Mesenchymal stem cell (in vitro differentiated cells and primary cell): ENCODE measurements around the gene PICK1.

Source experiments
- DNase-seq: peaks from one replicate; pipeline ENCODE4 v3.0.0-alpha.2; 2013
- H2AFZ ChIP-seq: one replicate; pipeline ENCODE4 v1.6.1; 2013; ENCODE audit warnings: low read depth, mild to moderate bottlenecking, control low read depth, inconsistent platforms, low read length, moderate library complexity
- H2AK5ac ChIP-seq: 2 replicates; pipeline ENCODE4 v1.6.1; 2013; ENCODE audit warnings: low read length, moderate library complexity, mild to moderate bottlenecking, inconsistent platforms; ENCODE audit not compliant: severe bottlenecking
- H2BK120ac ChIP-seq: one replicate; pipeline ENCODE4 v1.6.1; 2013; ENCODE audit warnings: low read depth, mild to moderate bottlenecking, inconsistent platforms, low read length, moderate library complexity
- H2BK12ac ChIP-seq, 2 experiments: one replicate each; pipeline ENCODE4 v1.6.1; 2013; ENCODE audit warnings: inconsistent platforms in 2 of 2, low read length in 2 of 2, mild to moderate bottlenecking in 2 of 2, moderate library complexity in 2 of 2, control low read depth in 1 of 2
- H2BK15ac ChIP-seq: one replicate; pipeline ENCODE4 v1.6.1; 2013; ENCODE audit warnings: mild to moderate bottlenecking, low read depth, inconsistent platforms; ENCODE audit not compliant: poor library complexity, severe bottlenecking
- H2BK5ac ChIP-seq: 2 replicates; pipeline ENCODE4 v1.6.1; 2013; ENCODE audit warnings: low read depth, mild to moderate bottlenecking, low read length, control low read depth, inconsistent platforms; ENCODE audit not compliant: poor library complexity, severe bottlenecking
- H3K14ac ChIP-seq, 2 experiments: one replicate each; pipeline ENCODE4 v1.6.1; 2013; ENCODE audit warnings: inconsistent platforms in 2 of 2, low read length in 2 of 2, control low read depth in 1 of 2, mild to moderate bottlenecking in 1 of 2, moderate library complexity in 1 of 2
- H3K18ac ChIP-seq, 2 experiments: one replicate each; pipeline ENCODE4 v1.6.1; 2013; ENCODE audit warnings: inconsistent platforms in 2 of 2, low read length in 2 of 2, control low read depth in 1 of 2, low read depth in 1 of 2, mild to moderate bottlenecking in 1 of 2
- H3K23ac ChIP-seq, 2 experiments: one replicate each; pipeline ENCODE4 v1.6.1; 2013; ENCODE audit warnings: inconsistent platforms in 2 of 2, low read length in 2 of 2, mild to moderate bottlenecking in 2 of 2, moderate library complexity in 2 of 2, control low read depth in 1 of 2
- H3K27ac ChIP-seq: 2 replicates; pipeline ENCODE4 v1.5.1; 2013; ENCODE audit warnings: mild to moderate bottlenecking, moderate library complexity, low read length, control low read depth, inconsistent platforms; ENCODE audit not compliant: poor library complexity, severe bottlenecking
- H3K27me3 ChIP-seq, 2 experiments: 2 replicates each; pipeline versions ENCODE4 v1.6.1 to v1.7.0; 2013; ENCODE audit warnings: low read length in 2 of 2, mild to moderate bottlenecking in 2 of 2, moderate library complexity in 2 of 2, control low read depth in 1 of 2, inconsistent platforms in 1 of 2; ENCODE audit not compliant: control insufficient read depth in 1 of 2, insufficient read depth in 1 of 2
- H3K36me3 ChIP-seq, 2 experiments: 2 replicates each; pipeline versions ENCODE4 v1.6.1 to v1.7.0; 2013; ENCODE audit warnings: low read length in 2 of 2, control low read depth in 1 of 2, inconsistent platforms in 1 of 2, low read depth in 1 of 2, mild to moderate bottlenecking in 1 of 2; ENCODE audit not compliant: insufficient read depth in 2 of 2, control insufficient read depth in 1 of 2
- H3K4ac ChIP-seq, 2 experiments: one replicate each; pipeline ENCODE4 v1.6.1; 2013; ENCODE audit warnings: inconsistent platforms in 2 of 2, low read length in 2 of 2, mild to moderate bottlenecking in 2 of 2, moderate library complexity in 2 of 2, control low read depth in 1 of 2, low read depth in 1 of 2
- H3K4me1 ChIP-seq: 2 replicates; pipeline ENCODE4 v1.6.1; 2013; ENCODE audit warnings: low read depth, low read length, control low read depth; ENCODE audit not compliant: control insufficient read depth, insufficient read depth
- H3K4me2 ChIP-seq: 2 replicates; pipeline ENCODE4 v1.6.1; 2013; ENCODE audit warnings: low read length, mild to moderate bottlenecking, inconsistent platforms; ENCODE audit not compliant: poor library complexity, severe bottlenecking
- H3K4me3 ChIP-seq, 2 experiments: 2 replicates each; pipeline versions ENCODE4 v1.5.1 to v1.7.0; 2013; ENCODE audit warnings: low read length in 2 of 2, mild to moderate bottlenecking in 2 of 2, control low read depth in 1 of 2, low read depth in 1 of 2; ENCODE audit not compliant: insufficient read depth in 1 of 2
- H3K79me1 ChIP-seq: replicated peaks from 2 replicates; pipeline ENCODE4 v1.6.1; 2013; ENCODE audit warnings: mild to moderate bottlenecking, control low read depth, low read length, inconsistent platforms; ENCODE audit not compliant: poor library complexity, severe bottlenecking
- H3K9ac ChIP-seq: 2 replicates; pipeline ENCODE4 v1.7.0; 2013; ENCODE audit warnings: mild to moderate bottlenecking, low read length, moderate library complexity
- H3K9me3 ChIP-seq: 2 replicates; pipeline ENCODE4 v1.7.0; 2013; ENCODE audit warnings: mild to moderate bottlenecking, low read length; ENCODE audit not compliant: control insufficient read depth
- H4K8ac ChIP-seq: one replicate; pipeline ENCODE4 v1.6.1; 2013; ENCODE audit warnings: inconsistent platforms, mild to moderate bottlenecking, low read length, moderate library complexity
- H4K91ac ChIP-seq: one replicate; pipeline ENCODE4 v1.6.1; 2013; ENCODE audit warnings: mild to moderate bottlenecking, low read length, inconsistent platforms
- WGBS: methylation state at CpG from one replicate; pipeline ENCODE4 v1.1.7; 2013; ENCODE audit warnings: mixed read lengths; 5-methylcytosine and 5-hydroxymethylcytosine counted together

Gene PICK1

DNA sequence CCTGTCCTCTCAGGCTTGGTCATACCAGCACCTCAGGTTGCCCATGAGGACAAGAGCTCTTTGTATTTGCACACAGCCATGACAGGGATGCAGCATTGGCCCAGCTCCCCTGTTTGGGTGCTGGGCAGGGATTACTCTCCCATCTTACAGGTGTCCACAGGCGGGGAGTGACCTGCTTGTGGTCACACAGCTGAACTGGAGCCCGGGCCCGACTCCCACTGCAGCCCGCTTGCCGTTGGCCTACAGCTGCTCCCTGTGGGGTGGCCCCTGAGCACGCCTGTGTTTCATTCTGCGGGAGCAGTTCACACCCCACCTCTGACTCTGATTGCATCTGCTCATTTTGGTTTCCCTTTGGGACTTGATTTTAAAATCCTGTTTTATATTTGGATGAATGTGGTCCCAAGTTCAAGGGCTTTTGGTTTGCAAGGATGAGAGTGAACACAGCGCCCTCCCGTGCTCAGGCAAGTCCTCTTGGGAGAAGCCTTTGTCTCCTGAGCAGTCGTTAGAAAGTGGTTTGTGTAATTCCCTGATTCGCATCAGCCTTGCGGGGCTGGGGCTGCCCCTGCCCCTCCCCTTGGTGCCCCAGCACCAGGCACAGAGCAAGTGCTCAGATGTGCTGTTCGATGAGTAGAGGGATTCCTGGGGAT is 9.3 kb downstream of the PICK1 start:
- WGBS: 91% methylated on average over 11 of the region's 13 CpGs
- Histone ChIP-seq H2BK15ac (no peak overlapping the region), H2AK5ac (no peak overlapping the region), H3K23ac (no peak overlapping the region), H4K91ac (no peak overlapping the region), H3K4me1 (no peaks in the 10 kb centered on the region), H3K9me3 (no peaks in the 10 kb centered on the region), H3K18ac (no peak overlapping the region), H3K4ac (no peak overlapping the region), H3K36me3 (peaks cover 12 to 78% of the 10 kb centered on the region in 2 experiments), H3K79me1 (peaks cover 1% of the 10 kb centered on the region), H2BK5ac (no peak overlapping the region), H3K9ac (no peak overlapping the region), H2AFZ (no peak overlapping the region), H3K27me3 (no peaks in the 10 kb centered on the region), H2BK12ac (no peak overlapping the region), H3K14ac (no peak overlapping the region), H3K4me3 (no peak overlapping the region), H3K4me2 (no peak overlapping the region), H2BK120ac (no peak overlapping the region), H3K27ac (no peak overlapping the region), H4K8ac (no peak overlapping the region)
- DNase-seq: no peak

GRCh38 chr22:38067028-38067415 is 9.8 kb downstream of the PICK1 start:
- 96% methylated on average over 8 of the region's 8 CpGs for WGBS

GRCh38 chr22:38067761-38068360 is 10.7 kb downstream of the PICK1 start:
- Histone ChIP-seq H3K4me3 (no peak overlapping the region), H3K27ac (no peak overlapping the region), H3K4me1 (no peaks in the 10 kb centered on the region), H2BK120ac (no peak overlapping the region), H2AK5ac (no peak overlapping the region), H3K23ac (no peak overlapping the region), H3K9ac (no peak overlapping the region), H3K9me3 (no peaks in the 10 kb centered on the region), H3K4ac (no peak overlapping the region), H3K18ac (no peak overlapping the region), H3K27me3 (no peaks in the 10 kb centered on the region), H3K4me2 (no peak overlapping the region), H2BK5ac (no peak overlapping the region), H2BK15ac (no peak overlapping the region), H3K36me3 (peaks cover 12 to 90% of the 10 kb centered on the region in 2 experiments), H3K79me1 (no peaks in the 10 kb centered on the region), H2AFZ (no peak overlapping the region), H4K91ac (no peak overlapping the region), H2BK12ac (no peak overlapping the region), H4K8ac (no peak overlapping the region), H3K14ac (no peak overlapping the region)
- no peak for DNase-seq
- WGBS: 91% methylated on average over 13 of the region's 13 CpGs

More at GRCh38 chr22:38067028-38067415, 9.8 kb downstream of the PICK1 start:
- Histone ChIP-seq H3K4me1 (no peaks in the 10 kb centered on the region), H2BK12ac (no peak overlapping the region), H2BK5ac (no peak overlapping the region), H2AK5ac (no peak overlapping the region), H2BK120ac (no peak overlapping the region), H3K4ac (no peak overlapping the region), H3K27me3 (no peaks in the 10 kb centered on the region), H4K8ac (peak overlapping the region; percentile 5), H3K23ac (no peak overlapping the region), H2BK15ac (no peak overlapping the region), H3K14ac (no peak overlapping the region), H3K9ac (no peak overlapping the region), H3K18ac (no peak overlapping the region), H3K27ac (no peak overlapping the region), H3K9me3 (no peaks in the 10 kb centered on the region), H3K4me3 (no peak overlapping the region), H3K36me3 (peaks cover 12 to 83% of the 10 kb centered on the region in 2 experiments), H3K79me1 (peaks cover 1% of the 10 kb centered on the region), H2AFZ (no peak overlapping the region), H4K91ac (no peak overlapping the region), H3K4me2 (no peak overlapping the region)
- DNase-seq: no peak

GRCh38 chr22:38068641-38069371 is 11.6 kb downstream of the PICK1 start:
- H3K79me1 ChIP-seq: no peaks in the 10 kb centered on the region
- no peak overlapping the region for H2BK120ac ChIP-seq
- no peak for DNase-seq
- no peaks in the 10 kb centered on the region for H3K27me3 ChIP-seq
- no peak overlapping the region for H2BK5ac ChIP-seq
- no peak overlapping the region for H3K4me2 ChIP-seq
- 93% methylated on average over 13 of the region's 13 CpGs for WGBS
- H3K14ac ChIP-seq: no peak overlapping the region
- H2AFZ ChIP-seq: no peak overlapping the region
- H3K36me3 ChIP-seq: peaks cover 12 to 96% of the 10 kb centered on the region in 2 experiments
- H3K9me3 ChIP-seq: no peaks in the 10 kb centered on the region
- H3K4me3 ChIP-seq: no peak overlapping the region
- no peak overlapping the region for H3K9ac ChIP-seq
- H2BK15ac ChIP-seq: peak overlapping the region; percentile 44
- no peak overlapping the region for H3K23ac ChIP-seq
- H3K4ac ChIP-seq: no peak overlapping the region
- H2BK12ac ChIP-seq: no peak overlapping the region
- no peak overlapping the region for H3K18ac ChIP-seq
- no peak overlapping the region for H2AK5ac ChIP-seq
- H4K8ac ChIP-seq: no peak overlapping the region
- no peak overlapping the region for H4K91ac ChIP-seq
- no peaks in the 10 kb centered on the region for H3K4me1 ChIP-seq
- H3K27ac ChIP-seq: no peak overlapping the region
